ENCODE results near the gene PLCB2. TPM values are rescaled to one million over a fixed set of nuclear protein-coding genes. Genes with fewer than 3 reads are reported as not detected.
A peak's percentile ranks its signal among the peaks of the same experiment; 100 is the strongest.

Gene PLCB2
- total RNA-seq, 1 experiment from 2014 or later, result 0.92 TPM

GRCh38 chr15:40279437-40280141 is 28.1 kb downstream of the PLCB2 start:
- BruUV-seq (replicated peaks), result no TSS peak
- POLR2A ChIA-PET (ENCODE audit: unreplicated experiment), result interaction anchor here (0.6 kb wide), 1 partner anchor 30 kb away, joined by 5 read pairs; no protein-coding TSS in a partner anchor

GRCh38 chr15:40278026-40278425 is 29.7 kb downstream of the PLCB2 start:
- H3F3A ChIP-seq (ENCODE audit: insufficient read depth, low read depth), result no peaks in the 10 kb centered on the region
- ChIA-PET CTCF (interaction anchor here (0.6 kb wide), 1 partner anchor 486 kb away, joined by 4 read pairs; no protein-coding TSS in a partner anchor), POLR2A (ENCODE audit: unreplicated experiment) (no interaction called here)
- no peak for DNase-seq
- no peaks in the 10 kb centered on the region for H4K20me1 ChIP-seq (ENCODE audit: insufficient read depth)
- no peak overlapping the region for H3K4me3 ChIP-seq
- no peaks in the 10 kb centered on the region for H3K36me3 ChIP-seq (ENCODE audit: low read depth)
- no peak overlapping the region for H3K4me2 ChIP-seq
- H3K79me2 ChIP-seq (ENCODE audit: low read depth), result no peaks in the 10 kb centered on the region
- no TSS peak for BruUV-seq (replicated peaks)
- TF ChIP-seq CTCF (conservative IDR thresholded peaks at IDR 0.05) (no peak), EZH2 (IDR thresholded peaks at IDR 0.05; ENCODE audit: low read depth) (no peak)
- no peaks in the 10 kb centered on the region for H3K9me3 ChIP-seq (ENCODE audit: insufficient read depth, low read depth)
- no peaks in the 10 kb centered on the region for H3K9me2 ChIP-seq (ENCODE audit: insufficient read depth)
- no peaks in the 10 kb centered on the region for H3K4me1 ChIP-seq (replicated peaks; ENCODE audit: insufficient read depth)
- no peaks in the 10 kb centered on the region for H3K27me3 ChIP-seq (ENCODE audit: insufficient read depth, low read depth)
- intact Hi-C loops (cut with micrococcal nuclease; ENCODE audit: unreplicated experiment), result loop anchor here (2.0 to 5.0 kb wide), 3 partner anchors 61 to 614 kb away; partner anchors contain the start of gene VPS18
- H3K27ac ChIP-seq, result no peak overlapping the region
- H2AFZ ChIP-seq, result no peak overlapping the region

More at GRCh38 chr15:40279437-40280141, 28.1 kb downstream of the PLCB2 start:
- H3K27ac ChIP-seq, result no peak overlapping the region
- DNase-seq, result peak; percentile 42 to 77
- peak overlapping the region; percentile 46; the same call in 1 of the 2 replicates for H3K4me2 ChIP-seq
- no peaks in the 10 kb centered on the region for H4K20me1 ChIP-seq (ENCODE audit: insufficient read depth)
- CTCF ChIA-PET, result interaction anchor here (0.9 to 1.9 kb wide), 6 partner anchors 11 to 175 kb away, joined by 3 to 11 read pairs (median 4); no protein-coding TSS in a partner anchor
- no peaks in the 10 kb centered on the region for H3K9me3 ChIP-seq (ENCODE audit: insufficient read depth, low read depth)
- H3F3A ChIP-seq (ENCODE audit: insufficient read depth, low read depth), result no peaks in the 10 kb centered on the region
- no peaks in the 10 kb centered on the region for H3K9me2 ChIP-seq (ENCODE audit: insufficient read depth)
- no peaks in the 10 kb centered on the region for H3K79me2 ChIP-seq (ENCODE audit: low read depth)
- intact Hi-C loops (cut with micrococcal nuclease; ENCODE audit: unreplicated experiment), result loop anchor here (1.0 to 5.0 kb wide), 6 partner anchors 31 to 613 kb away; partner anchors contain the start of genes INAFM2 and VPS18
- no peaks in the 10 kb centered on the region for H3K27me3 ChIP-seq (ENCODE audit: insufficient read depth, low read depth)
- no peaks in the 10 kb centered on the region for H3K4me1 ChIP-seq (replicated peaks; ENCODE audit: insufficient read depth)
- H3K36me3 ChIP-seq (ENCODE audit: low read depth), result no peaks in the 10 kb centered on the region
- H2AFZ ChIP-seq, result no peak overlapping the region
- no peak overlapping the region for H3K4me3 ChIP-seq
- peak; percentile 89 for TF ChIP-seq CTCF (conservative IDR thresholded peaks at IDR 0.05)
- no peak for TF ChIP-seq EZH2 (IDR thresholded peaks at IDR 0.05; ENCODE audit: low read depth)

DNA sequence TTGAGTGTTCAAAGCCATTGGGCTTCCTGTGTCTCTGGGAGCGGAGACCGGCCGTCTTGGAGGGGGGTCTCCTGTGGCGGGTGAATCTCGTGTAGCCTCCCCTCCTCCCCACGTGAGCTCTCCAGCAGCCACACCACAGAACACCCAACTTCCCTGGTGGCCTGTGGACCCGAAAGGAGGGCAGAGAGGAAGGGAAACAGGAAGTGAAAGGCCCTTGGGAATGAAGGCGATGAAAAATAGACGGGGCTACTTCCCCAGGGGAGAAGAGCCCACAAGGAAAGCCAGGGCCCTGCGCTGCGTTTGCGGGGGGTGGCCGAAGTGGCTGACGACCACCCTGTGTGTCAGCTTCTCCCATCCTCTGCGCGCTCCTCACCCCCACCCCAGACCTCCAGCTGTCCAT is 30.3 kb downstream of the PLCB2 start:
- DNase-seq, result no peak
- H3K4me1 ChIP-seq (replicated peaks; ENCODE audit: insufficient read depth), result no peaks in the 10 kb centered on the region
- no peaks in the 10 kb centered on the region for H3K27me3 ChIP-seq (ENCODE audit: insufficient read depth, low read depth)
- no peak overlapping the region for H3K4me3 ChIP-seq
- H3K9me3 ChIP-seq (ENCODE audit: insufficient read depth, low read depth), result no peaks in the 10 kb centered on the region
- H4K20me1 ChIP-seq (ENCODE audit: insufficient read depth), result no peaks in the 10 kb centered on the region
- no peak overlapping the region for H2AFZ ChIP-seq
- POLR2A ChIA-PET (ENCODE audit: unreplicated experiment), result no interaction called here
- H3K4me2 ChIP-seq, result no peak overlapping the region
- intact Hi-C loops (cut with micrococcal nuclease; ENCODE audit: unreplicated experiment), result loop anchor here (5.0 kb wide), 1 partner anchor 615 kb away; the partner anchor contains the start of gene VPS18
- H3K79me2 ChIP-seq (ENCODE audit: low read depth), result no peaks in the 10 kb centered on the region
- CTCF ChIA-PET, result interaction anchor here (0.6 kb wide), 3 partner anchors 43 to 485 kb away, joined by 3 to 4 read pairs (median 4); no protein-coding TSS in a partner anchor
- BruUV-seq (replicated peaks), result no TSS peak
- H3K9me2 ChIP-seq (ENCODE audit: insufficient read depth), result no peaks in the 10 kb centered on the region
- TF ChIP-seq EZH2 (IDR thresholded peaks at IDR 0.05; ENCODE audit: low read depth) (no peak), CTCF (conservative IDR thresholded peaks at IDR 0.05) (no peak)
- H3F3A ChIP-seq (ENCODE audit: insufficient read depth, low read depth), result no peaks in the 10 kb centered on the region
- H3K27ac ChIP-seq, result no peak overlapping the region
- H3K36me3 ChIP-seq (ENCODE audit: low read depth), result no peaks in the 10 kb centered on the region
